HTR-8/SVneo (cell line): ENCODE measurements around the gene SCRT2.
A peak's percentile ranks its signal among the peaks of the same experiment; 100 is the strongest.
"Not testable (repeated sequence)": the region's sequence is repeated elsewhere in the genome, so short reads cannot be mapped to it uniquely, and the experiment has no call there.

Experiments
- DNase-seq: peaks from one replicate; pipeline ENCODE4 v3.0.0; 2011; ENCODE audit warnings: low spot score, mixed read lengths; ENCODE audit not compliant: insufficient read length
- FAIRE-seq: peaks from 2 replicates; lab custom pipeline; 2011; peaks lifted over from hg19 to GRCh38; lab: Jason Lieb, UNC

Gene SCRT2

DNA sequence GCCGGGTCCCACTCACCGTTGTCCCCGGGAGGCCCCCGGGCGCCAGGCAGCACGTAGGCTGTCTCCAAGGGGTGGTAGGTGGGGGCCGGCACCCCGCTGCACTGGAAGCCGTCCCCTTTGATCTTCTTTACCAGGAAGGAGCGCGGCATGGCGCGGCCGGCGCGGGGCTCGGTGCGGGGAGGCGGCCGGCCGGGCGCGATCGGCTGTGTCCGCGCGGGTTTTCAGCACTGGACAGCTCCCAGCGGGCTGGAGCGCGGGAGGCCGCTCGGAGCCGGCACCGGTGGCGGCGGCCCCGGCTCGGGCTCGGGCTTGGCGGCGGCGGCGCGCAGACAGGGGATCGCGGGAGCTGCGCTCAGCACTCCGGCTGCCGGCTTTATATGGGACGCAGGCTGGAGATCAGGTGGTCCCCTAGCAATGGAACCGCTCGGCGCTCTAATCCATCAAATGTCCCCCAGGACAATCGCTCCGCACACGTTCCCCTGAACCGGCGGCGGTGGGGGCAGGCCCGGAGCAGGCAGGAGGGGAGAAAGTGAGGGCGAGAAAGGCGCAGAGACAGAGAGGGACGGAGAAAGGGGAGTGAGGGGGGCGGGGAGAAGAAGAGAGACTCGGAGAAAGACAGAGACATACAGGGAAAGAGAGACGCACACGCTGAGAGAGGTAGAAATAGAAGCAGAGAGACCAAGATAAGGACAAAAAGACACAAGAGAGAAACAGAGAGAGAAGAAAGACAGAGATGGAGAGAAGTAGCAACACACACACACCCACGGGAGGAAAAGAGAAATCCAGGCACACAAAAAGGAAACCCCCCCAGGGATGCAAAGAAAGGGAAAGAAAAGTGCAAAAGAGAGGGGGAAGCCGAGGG lies at the start of gene SCRT2:
TSS of gene SCRT2 (minus strand) at position 350 of the 862 bp plus-strand sequence. CDS start at position 149, 201 bp downstream.
- no peak for FAIRE-seq
- peak; percentile 64 for DNase-seq

DNA sequence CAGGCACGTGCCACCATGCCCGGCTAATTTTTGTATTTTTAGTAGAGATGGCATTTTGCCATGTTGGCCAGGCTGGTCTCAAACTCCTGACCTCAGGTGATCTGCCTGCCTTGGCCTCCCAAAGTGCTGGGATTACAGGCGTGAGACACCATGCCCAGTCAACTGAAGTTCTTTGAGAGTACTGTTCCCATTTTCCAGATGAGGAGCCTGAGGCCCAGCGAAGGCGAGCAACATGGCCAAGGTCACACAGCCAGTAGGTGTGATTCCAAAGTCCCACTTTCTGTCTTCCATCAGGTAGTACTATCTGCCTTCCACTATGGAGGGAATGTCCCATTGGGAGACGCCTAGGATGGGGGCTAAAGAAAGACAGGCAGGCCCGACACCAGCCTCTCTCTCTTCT lies 49.2 kb upstream of the SCRT2 start:
- DNase-seq, FAIRE-seq: not testable (repeated sequence)

DNA sequence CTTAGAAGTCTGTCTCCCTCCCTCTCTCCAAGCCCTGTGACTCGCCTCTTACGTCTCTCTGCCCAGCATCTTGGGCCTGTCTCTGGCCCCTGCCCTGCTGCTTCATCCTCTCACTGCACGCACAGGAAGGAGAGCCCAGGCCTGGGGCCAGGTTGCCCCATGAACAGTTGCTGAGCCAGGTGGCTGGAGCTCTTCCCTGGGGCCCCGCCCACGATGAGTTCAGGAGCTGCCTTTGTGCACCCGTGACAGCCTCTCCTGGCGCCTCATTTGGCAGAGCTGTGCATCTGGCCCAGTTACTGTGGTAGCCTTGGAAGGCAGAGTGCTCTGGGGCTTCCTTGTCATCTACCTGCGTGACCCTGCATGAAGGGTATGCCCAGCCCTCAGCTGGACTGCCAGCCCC lies 48.2 kb upstream of the SCRT2 start:
- FAIRE-seq, result no peak
- no peak for DNase-seq

DNA sequence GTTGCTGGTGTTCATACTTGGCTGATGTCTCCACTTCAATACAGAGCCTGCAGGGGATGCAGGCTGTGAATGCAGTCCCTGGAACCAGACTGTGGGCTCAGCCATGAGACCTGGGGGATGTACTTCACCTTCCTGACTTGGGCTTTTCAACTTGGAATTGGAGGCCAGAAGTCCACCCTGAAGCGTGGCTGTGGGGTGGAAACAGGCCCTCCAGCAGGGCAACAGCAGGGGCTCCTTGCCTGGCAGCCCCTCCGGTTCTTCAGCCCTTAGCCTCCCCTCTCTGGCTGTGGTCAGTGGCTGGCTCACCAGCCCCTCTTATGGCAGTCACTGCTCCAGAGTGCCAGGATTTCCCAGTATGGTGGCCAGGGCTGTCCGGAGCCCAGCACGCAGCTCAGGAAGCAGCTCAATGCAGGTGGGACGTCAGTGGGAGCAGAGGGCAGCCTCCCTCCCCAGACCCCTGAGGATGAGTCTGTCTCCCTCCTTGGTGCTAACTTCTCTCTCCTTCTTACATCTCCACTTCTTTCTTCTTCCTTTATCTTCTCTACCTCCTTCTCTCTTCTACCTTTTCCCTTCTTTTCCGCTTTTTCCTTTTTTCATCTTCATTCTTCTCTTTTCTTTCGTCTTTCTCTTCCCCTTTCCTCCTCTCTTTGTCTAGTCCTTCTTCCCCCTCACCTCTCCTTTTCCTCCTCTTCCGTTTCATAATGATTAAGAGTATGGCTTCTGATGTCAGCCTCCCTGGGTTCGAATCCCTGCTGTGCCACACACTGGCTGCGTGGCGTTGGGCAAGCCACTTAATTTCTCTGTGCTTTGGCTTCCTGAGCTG lies 47.4 kb upstream of the SCRT2 start:
- FAIRE-seq (no peak), DNase-seq (no peak)

DNA sequence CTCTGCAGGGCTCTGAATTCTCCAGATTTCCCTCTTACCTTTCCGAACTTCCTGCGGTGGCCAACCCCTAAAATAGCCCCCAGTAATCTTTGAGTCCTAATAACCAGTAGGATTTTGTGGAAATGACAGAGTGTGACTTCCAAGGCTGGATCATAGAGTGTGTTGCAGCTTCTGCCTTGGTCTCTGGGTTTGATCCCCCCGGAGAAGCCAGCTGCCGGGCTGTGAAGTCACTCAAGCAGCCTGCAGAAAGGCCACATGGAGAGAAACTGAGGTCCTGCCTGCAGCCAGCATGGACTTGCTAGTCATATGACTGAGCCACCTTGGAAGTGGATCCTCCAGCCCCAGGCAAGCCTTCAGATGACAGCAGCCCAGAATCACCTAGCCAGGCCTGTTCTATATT lies 46.3 kb upstream of the SCRT2 start:
- no peak for FAIRE-seq
- no peak for DNase-seq

DNA sequence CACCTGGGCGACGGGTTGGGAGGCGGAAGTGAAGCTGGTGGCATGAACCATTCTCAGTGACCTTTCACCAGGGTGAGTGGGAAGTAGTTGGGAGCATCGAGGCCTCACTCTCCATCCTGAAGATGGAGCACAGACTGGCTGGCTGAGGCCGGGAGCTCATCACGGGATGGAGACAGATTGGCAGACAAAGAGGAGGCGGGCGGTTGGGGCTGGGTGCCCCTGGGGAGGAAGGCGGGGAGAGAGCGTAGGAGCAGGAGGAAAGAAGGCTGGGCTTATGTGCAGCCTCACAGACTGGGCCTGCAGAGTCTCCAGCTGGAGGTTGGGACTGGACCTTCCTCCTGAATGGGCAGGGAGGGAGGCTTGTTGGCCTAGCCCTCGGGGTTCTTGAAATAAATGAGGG lies 44.2 kb upstream of the SCRT2 start:
- DNase-seq (no peak), FAIRE-seq (no peak)

DNA sequence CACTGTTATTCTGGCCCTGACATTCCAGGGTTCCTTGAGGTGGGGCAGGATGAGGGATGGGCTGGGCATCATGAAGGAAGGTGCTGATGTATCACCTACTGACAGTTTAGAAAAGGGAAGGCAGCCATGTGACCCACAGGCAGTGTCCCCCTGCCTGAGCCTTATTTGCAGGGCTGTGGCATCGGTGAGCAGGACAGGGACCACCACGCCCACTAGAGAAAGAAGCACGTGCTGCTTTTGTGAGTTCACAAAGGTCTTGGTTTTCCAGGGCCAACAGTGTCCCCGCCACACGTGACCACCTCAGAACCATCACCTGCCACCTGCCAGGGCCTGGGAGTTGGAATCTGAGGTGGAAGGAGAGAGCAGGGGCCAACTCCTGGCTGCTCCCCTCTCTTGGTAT lies 43.5 kb upstream of the SCRT2 start:
- no peak for FAIRE-seq
- DNase-seq, result no peak

DNA sequence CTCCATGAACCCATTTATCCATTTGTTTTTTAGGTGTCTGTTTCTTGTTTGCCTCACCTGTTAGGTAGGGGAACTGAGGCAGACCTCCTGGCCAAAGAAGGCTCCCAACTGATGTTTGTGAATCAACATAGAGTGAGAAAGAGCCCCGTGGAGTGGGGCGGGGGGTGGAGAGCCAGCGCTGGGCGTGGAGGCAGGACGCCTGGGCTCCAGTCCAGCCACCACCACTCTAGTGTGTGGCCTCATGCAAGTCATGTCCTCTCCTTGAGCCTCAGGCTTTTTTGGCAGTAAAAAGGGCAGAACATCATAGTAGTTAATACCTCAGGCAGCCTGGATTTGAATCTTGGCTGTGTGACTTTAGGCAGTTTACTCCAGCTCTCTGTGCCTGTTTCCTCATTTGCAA lies 42.2 kb upstream of the SCRT2 start:
- DNase-seq, result no peak
- FAIRE-seq, result no peak

DNA sequence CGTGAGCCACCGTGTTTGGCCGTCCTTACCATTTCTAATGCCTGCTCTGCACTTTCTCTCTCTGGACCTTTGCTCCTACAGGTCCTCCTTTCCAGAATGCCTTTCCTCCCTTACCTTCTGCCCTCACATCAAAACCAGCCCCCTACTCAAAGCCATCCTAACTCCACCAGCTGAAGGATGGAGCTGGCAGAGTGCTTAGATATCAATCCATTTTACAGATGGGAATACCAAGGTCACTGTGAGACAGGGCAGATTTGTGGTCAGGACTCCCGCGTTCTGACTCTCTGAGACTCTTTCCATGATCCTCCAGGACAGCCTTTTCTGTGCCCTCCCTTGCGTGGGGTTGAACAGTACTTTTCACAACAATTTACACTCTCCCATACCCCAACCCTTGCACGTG lies 41.7 kb upstream of the SCRT2 start:
- no peak for FAIRE-seq
- DNase-seq, result no peak

DNA sequence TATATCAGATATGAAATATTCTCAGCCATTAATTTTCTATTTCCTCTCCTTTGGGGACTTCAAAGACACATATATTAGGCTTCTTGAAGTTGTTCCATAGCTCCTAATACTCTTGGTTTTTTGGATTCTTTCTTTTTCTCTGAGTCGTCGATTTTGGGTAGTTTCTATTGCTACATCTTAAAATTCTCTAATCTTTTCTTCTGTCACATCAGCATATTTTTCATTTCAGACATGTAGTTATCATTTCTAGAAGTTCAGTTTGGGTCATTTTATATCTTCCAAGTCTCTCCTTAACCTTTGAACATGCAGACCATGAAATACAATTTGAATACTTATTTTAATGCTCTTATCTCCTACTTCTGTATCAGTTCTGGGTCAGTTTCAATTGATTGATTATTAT lies 38.9 kb upstream of the SCRT2 start:
- DNase-seq (no peak), FAIRE-seq (no peak)

DNA sequence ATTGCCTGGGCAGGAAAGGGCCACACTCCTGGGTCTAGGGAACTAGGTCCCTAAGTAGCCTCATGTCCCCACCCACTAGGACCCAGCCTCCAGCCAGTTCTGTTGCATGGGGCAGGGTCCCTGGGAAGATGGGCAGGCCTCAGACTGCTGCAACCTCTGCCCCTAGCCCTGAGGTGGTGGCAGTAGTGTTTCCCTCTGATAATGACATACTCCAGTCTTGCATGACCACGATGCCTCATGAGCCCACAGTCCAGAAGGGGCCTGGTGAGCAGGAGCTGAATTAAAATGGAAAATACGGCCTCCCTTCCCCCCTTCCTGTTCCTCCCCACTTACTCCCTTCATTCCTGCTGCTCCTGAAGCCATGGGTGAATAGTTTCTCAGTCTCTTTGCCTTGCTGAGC lies 36.0 kb upstream of the SCRT2 start:
- FAIRE-seq, result no peak
- DNase-seq, result no peak

DNA sequence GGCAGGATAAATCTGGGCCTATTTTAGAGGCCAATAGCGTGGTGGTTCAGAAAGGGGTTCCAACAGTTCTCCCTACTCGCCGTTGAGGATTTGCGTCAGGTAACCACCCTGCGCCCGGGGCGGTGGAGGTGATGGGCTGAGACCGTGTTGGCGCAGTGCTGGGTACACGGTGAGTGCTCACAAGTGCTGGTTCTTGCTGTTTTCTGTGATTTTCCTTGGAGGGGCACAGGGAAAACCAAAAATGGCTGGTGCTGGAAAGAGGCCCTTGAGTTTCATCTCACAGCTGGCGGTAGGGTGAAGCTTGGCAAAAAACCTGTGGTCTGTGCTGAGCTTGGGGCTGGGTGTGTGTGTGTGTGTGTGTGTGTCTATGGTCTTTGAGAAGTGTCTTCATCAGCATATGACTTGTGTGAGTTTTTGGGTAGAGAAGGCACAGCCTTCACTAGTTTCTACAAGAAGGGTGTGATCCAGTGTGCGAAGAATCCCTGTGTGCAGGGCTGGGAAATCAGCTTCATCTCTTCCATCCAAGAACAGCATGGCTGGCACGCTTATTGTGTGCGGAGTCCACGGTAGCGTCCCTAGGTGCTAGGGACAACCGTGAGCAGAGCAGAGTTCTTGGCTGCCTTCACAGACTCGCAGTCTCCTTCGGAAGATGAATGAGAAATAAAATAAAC lies 35.3 kb upstream of the SCRT2 start:
- DNase-seq (no peak), FAIRE-seq (no peak)

DNA sequence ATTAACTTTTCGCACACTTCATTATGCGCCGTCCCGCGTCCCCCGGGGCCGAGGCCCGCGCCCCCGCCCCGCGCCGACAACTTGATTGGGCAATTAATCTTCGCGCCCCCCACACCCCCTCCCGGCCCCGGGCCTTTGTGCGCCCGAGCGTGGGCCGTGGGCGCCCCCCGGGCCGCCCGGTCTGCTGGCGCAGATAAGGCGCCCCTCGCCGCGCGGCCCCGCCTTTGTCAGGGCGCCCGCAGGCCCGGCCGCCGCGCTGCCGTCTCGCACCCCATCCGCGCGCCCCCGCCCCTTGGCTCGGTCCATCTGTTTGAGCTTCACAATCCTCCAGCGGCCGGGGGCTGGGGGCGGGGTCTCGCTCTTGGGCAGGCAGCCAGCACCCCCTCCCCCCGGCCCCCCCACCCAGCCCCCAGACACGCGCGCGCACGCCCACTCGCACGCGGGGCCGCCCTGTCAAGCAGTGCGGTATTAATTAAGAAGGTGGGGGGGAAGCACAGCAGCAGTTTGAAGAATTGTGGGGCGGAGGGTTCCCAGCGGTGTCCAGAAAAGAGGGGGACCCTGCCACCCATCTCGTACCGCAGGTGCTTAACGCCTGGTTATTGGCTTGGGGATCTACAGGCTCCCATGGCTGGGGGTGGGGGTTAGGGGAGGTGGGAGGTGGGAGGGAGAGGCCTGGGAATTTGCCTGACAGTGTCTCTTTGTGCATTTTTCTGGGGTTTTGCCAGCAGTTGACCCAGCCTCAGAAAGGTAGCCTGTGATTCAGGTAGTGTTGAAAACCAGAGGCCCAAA lies 34.6 kb upstream of the SCRT2 start:
- FAIRE-seq, result no peak
- DNase-seq, result no peak

DNA sequence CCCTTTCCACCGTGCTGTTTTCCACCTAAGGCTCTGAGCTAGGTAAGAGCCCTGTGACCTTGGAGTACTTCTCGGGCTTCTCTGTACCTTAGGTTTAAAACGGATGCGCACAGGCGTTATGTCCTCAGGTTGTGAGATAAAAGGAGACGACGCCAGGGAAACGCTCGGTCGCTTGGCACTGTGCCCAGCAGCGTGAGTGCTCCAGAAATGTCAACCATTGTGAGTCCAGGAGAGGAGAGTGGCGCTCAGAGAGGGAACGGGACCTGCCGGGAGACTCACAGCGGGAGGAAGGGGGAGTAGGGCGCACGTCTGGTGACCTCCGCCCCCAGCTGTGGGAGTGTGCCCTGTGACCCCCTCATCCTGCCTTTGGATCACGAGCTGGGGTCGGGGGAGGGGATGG lies 33.8 kb upstream of the SCRT2 start:
- FAIRE-seq (no peak), DNase-seq (no peak)

DNA sequence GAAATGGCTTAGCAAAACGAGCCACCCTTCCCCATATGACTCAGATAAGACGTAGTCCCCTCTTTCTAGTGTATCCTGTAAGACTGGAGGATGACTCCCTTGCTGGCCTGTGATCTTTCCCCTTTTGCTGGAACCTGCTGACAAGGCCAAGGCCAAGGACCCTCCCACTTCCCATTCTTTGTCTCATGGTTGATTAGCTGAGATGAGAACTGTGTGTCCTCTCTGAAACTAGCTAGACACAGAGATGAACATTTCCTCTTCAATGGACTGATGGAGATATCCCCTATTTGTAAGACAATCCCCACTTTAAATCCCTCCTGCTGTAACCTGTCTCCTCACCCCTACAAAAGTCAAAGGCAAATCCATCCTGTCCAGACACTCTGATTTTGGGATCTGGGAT lies 33.4 kb upstream of the SCRT2 start:
- FAIRE-seq (no peak), DNase-seq (no peak)

DNA sequence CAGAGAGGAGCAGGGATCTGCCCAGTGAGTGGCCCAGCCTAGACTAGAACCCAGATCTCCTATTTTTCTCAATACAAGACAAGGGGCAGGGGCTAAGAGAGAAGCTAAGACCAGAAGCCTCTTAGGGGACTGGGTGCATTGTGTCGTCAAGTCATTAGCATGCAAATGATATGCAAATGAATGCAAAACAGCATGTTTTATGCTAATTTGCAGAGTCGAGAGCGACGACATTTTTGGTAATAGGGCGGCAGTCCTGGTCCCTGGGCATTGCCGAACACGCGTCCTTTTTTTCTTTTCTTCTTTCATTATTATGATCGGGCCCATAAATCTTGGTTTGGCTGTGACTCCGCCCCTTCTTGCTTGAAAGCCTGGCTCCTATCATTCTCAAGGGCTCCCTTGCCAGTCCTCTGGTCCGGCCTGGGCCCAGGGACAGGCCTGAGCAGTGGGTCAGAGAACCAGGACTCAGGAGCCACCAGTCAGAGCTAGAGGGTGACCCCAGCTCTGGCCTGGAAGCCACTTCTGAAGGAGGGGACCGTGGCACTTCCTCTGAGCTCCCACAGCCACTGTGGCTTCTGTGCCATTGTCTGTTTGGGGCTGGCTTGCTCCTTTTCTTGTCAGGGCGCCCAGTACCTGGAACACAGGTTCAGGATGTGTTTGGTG lies 32.0 kb upstream of the SCRT2 start:
- DNase-seq (no peak), FAIRE-seq (no peak)

DNA sequence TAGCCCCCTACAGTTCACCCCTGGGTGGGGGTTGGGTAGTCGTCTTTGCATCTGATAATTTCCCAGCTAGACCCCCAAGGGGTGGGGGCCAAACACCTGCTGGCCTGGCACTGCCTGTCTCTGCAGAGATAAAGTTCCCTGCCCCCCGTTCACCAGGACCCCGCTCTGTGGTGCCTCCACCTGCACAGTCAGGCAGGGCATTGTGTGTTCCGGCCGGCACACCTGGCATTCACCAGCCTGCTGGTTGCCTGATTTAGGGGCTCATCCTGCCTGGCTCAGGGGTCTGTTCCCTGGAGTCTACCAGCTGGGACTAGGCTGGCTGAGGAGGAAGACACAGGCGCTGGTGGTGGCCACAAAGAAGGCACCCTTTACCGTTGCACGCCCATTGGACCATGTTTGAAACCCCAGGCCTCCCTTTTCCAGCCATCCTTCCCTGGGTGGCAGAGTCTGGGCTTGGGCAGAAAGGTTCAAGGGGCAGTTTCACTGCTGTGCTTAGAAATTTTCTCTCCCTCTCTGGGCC lies 30.8 kb upstream of the SCRT2 start:
- no peak for DNase-seq
- FAIRE-seq, result no peak

DNA sequence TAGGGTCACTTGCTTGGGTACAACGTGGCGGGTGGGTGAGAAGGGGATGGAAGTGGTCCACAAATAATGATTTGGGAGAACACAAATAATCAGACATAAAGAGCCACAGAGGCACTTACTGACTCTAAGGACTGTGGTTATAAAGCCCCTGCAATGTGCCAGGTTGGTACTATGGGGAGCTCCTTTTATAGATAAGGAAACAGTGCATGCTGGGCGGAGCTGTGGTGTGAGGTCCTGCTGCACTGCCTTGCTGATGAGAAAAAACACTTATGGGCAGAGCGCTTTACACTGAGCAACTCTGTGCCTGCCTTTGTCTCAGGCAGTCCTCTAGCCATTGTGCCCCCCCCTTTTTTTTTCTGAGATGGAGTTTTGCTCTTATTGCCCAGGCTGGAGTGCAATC lies 29.1 kb upstream of the SCRT2 start:
- no peak for FAIRE-seq
- no peak for DNase-seq

DNA sequence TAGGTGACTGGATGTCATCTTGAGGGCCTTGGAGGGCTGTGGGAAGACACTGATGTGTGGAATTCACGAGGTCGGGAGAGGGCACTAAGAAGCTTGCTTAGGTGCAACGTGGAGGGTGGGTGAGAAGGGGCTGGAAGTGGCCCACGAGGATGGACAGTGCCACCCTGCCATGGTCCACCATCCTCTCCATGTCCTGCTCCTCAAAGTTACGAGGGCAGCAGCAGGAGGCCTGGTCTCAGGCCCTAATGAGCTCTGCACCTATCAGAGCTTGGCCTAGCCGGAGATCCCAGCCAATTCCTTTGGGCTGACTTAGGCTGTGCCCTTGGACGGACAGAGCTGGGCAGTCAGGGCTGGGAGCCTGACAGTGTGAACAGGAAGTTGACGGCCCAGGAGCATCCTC lies 27.8 kb upstream of the SCRT2 start:
- FAIRE-seq, result no peak
- no peak for DNase-seq
